AG04449 (cell line): ENCODE results near the gene P3H3.

ENCODE experiments used
- CTCF ChIA-PET: fragments of 350-600 bp; formaldehyde crosslinking; extraction: SDS; loops from one replicate; lab custom pipeline; 2021; ENCODE audit warnings: antibody characterized with exemption; lab: Yijun Ruan, JAX
- POLR2A ChIA-PET: fragments of 400-600, 350-600 bp; formaldehyde crosslinking; extraction: SDS; loops from one replicate; lab custom pipeline; 2020; ENCODE audit warnings: antibody characterized with exemption, inconsistent platforms; lab: Yijun Ruan, JAX
- DNase-seq: peaks from one replicate; pipeline ENCODE4 v3.0.0-alpha.2; 2010; ENCODE audit warnings: low read depth, low spot score
- H3K4me3 ChIP-seq: 2 replicates; pipeline ENCODE4 v1.5.1; 2011; ENCODE audit warnings: low read depth, mild to moderate bottlenecking, control low read depth, low read length
- TF ChIP-seq, protein P1 (sequence below): IDR thresholded peaks from one replicate; pipeline ENCODE4 v1.5.1; 2011; ENCODE audit warnings: mild to moderate bottlenecking, moderate library complexity, low read length, control low read depth, inconsistent platforms; ENCODE audit not compliant: insufficient read depth; ENCODE audit errors: missing control alignments

The P3H3 gene

DNA sequence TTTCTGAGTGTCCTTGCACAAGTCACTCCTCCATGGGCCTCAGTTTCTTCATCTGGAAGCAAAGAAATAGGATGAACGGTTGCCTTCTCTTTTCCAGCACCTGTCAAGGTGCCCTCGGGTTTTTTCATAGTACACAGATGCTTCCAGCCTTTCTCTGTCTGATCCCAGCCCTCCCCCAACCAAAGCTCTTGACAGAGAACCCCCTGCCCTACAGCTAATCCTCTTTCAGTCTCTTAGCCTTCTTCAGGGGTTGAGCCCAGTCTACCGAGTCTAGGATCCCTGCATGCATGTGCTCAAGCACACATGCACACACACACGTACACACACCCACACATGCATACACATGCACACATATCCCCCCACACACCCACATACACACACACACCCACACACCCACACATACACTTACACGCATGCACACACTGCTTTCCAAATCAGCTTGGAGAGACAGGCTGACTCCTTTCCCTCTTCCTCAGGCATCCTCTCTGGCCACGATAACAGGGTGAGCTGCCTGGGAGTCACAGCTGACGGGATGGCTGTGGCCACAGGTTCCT, 18.2 kb downstream of the P3H3 start:
- no peak overlapping the region for H3K4me3 ChIP-seq
- ChIA-PET CTCF (interaction anchor here (1.2 to 18.1 kb wide), 3 partner anchors 9 to 23 kb away, joined by 3 to 316 read pairs (median 3); partner anchors contain the start of gene P3H3), POLR2A (no interaction called here)
- no peak for DNase-seq
- TF ChIP-seq, protein P1, sequence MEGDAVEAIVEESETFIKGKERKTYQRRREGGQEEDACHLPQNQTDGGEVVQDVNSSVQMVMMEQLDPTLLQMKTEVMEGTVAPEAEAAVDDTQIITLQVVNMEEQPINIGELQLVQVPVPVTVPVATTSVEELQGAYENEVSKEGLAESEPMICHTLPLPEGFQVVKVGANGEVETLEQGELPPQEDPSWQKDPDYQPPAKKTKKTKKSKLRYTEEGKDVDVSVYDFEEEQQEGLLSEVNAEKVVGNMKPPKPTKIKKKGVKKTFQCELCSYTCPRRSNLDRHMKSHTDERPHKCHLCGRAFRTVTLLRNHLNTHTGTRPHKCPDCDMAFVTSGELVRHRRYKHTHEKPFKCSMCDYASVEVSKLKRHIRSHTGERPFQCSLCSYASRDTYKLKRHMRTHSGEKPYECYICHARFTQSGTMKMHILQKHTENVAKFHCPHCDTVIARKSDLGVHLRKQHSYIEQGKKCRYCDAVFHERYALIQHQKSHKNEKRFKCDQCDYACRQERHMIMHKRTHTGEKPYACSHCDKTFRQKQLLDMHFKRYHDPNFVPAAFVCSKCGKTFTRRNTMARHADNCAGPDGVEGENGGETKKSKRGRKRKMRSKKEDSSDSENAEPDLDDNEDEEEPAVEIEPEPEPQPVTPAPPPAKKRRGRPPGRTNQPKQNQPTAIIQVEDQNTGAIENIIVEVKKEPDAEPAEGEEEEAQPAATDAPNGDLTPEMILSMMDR, result no peak

DNA sequence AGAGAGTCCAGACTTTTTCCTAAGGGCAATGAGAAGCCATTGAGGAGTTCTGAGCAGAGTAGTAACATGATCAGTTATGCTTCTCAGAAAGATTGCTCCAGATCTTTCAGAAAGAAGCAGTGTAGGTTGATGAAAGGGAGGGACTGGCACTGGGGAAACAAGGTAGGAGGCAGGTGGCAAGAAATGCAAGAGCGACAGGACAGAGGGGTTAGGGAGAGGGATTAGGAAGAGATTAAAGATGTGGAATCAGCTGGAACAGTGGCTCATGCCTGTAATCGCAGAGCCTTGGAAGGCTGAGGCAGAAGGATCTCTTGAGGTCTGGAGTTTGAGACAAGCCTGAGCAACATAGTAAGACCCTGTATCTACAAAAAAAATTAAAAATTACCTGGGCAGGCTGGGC, 19.5 kb downstream of the P3H3 start:
- POLR2A ChIA-PET, result interaction anchor here (8.8 kb wide), 1 partner anchor 22 kb away, joined by 164 read pairs; the partner anchor contains the start of genes SPSB2 and TPI1
- no peak overlapping the region for H3K4me3 ChIP-seq
- no peak for DNase-seq
- TF ChIP-seq, protein P1, result no peak
- CTCF ChIA-PET, result interaction anchor here (1.3 to 18.1 kb wide), 4 partner anchors 8 to 25 kb away, joined by 5 to 316 read pairs (median 10); partner anchors contain the start of genes P3H3, SPSB2 and TPI1

DNA sequence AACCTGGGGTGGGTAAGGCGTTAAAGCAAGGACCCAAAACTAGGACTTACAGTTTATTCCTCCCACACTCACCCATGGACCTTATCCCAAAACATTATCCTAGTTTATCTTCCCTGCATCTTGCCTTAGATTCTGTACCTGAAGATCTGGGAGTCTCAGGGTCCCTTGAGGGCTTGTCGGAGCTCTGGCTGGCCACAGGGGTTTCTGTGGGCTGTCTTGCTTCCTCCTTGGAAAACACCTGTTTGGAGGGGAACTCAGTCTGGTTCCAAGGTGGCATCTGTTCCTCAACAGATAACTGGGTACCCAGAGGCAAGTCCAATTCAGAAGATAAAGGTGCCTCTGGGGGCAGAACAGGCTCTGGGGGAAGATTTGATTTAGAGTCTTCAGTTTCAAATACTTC, 21.2 kb downstream of the P3H3 start:
- ChIA-PET CTCF (interaction anchor here (2.8 to 18.1 kb wide), 2 partner anchors 19 to 20 kb away, joined by 15 to 316 read pairs; partner anchors contain the start of genes P3H3 and TPI1), POLR2A (interaction anchor here (4.0 to 8.8 kb wide), 2 partner anchors 8 to 20 kb away, joined by 43 to 164 read pairs; partner anchors contain the start of genes GNB3, SPSB2 and TPI1)
- TF ChIP-seq, protein P1, result no peak
- no peak for DNase-seq
- H3K4me3 ChIP-seq, result no peak overlapping the region

DNA sequence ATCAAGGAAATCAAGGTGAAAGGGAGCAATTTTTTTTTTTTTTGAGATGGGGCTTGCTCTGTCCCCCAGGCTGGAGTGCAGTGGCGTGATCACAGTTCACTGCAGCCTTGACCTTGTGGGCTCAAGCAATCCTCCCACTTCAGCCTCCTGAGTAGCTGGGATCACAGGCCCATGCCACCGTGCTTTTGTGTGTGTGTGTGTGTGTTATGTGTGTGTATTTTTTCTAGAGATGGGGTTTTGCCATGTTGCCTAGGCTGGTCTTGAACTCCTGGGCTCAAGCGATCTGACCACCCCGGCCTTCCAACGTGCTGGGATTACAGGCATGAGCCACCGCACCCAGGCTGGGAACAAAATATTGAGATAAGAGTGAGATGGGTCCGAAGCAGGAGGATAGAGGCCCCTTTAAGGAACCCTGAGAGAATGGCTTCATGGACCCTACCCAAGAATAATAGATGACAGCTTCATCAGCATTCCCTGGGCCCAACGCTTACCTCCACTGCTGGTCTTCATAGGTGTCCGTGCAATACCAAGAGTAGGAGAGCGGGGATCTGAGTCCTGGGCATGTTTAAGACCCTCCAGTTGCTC, 21.9 kb downstream of the P3H3 start:
- ChIA-PET POLR2A (interaction anchor here (4.0 to 8.8 kb wide), 2 partner anchors 9 to 19 kb away, joined by 43 to 164 read pairs; partner anchors contain the start of genes GNB3, SPSB2 and TPI1), CTCF (interaction anchor here (2.1 to 18.1 kb wide), 3 partner anchors 19 to 96 kb away, joined by 15 to 316 read pairs (median 18); partner anchors contain the start of genes MLF2, P3H3 and TPI1)
- H3K4me3 ChIP-seq, result peak overlapping the region; percentile 98
- DNase-seq, result no peak
- TF ChIP-seq, protein P1, result no peak

DNA sequence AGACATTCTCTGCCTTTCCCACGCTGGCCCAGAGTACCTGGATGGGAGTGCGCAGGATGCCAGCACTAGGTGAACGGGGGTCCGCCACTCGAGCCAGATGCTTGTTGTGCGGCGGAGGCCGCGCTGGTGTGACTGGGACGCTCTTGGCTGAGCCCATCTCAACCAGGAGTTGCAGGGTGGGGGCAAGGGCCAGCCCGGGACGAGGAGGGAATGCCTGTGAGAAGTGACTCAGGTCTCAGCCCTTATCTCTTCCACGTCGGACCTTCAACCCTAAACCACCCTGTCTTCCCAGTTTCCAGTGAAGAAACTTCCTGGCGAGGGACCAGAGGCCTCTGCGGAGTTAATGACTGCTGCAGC, 22.6 kb downstream of the P3H3 start:
- peak overlapping the region; percentile 98 for H3K4me3 ChIP-seq
- ChIA-PET CTCF (interaction anchor here (1.2 to 18.1 kb wide), 6 partner anchors 9 to 97 kb away, joined by 5 to 316 read pairs (median 30); partner anchors contain the start of genes GNB3, MLF2, P3H3 and PTMS), POLR2A (interaction anchor here (0.8 to 8.8 kb wide), 7 partner anchors 10 to 151 kb away, joined by 3 to 164 read pairs (median 19); partner anchors contain the start of genes GNB3, P3H3, PTMS and SPSB2)
- TF ChIP-seq, protein P1, result no peak
- no peak for DNase-seq
